HepG2 (cell line): ENCODE data around the gene KIAA1217.

Experiments used
- JUND ChIP-seq: sonication (generic); formaldehyde crosslinking; IDR thresholded peaks from 2 replicates; pipeline ENCODE4 v1.8.0; 2022; ENCODE audit warnings: mild to moderate bottlenecking, missing genetic modification reagents
- NFE2L2 ChIP-seq: fragments of 150-350 bp; IDR thresholded peaks from 2 replicates; pipeline ENCODE4 v1.6.1; 2014; ENCODE audit warnings: low read length
- SMC3 ChIP-seq: IDR thresholded peaks from 2 replicates; pipeline ENCODE4 v1.6.1; 2011; ENCODE audit warnings: low read length, improper control_type of control experiment
- ZNF749 ChIP-seq: sonication (generic); formaldehyde crosslinking; IDR thresholded peaks from 2 replicates; pipeline ENCODE4 v1.8.0; 2022; ENCODE audit warnings: mild to moderate bottlenecking, missing genetic modification reagents, moderate library complexity, borderline replicate concordance
- TF ChIP-seq, protein P1 (sequence below): sonication (generic); formaldehyde crosslinking; IDR thresholded peaks from 2 replicates; pipeline ENCODE4 v1.5.0; 2020; ENCODE audit warnings: mild to moderate bottlenecking, missing genetic modification reagents, moderate library complexity
- TF ChIP-seq, protein P2 (sequence below): sonication (generic); formaldehyde crosslinking; IDR thresholded peaks from 2 replicates; pipeline ENCODE4 v1.4.0; 2020; ENCODE audit warnings: missing genetic modification reagents
- TF ChIP-seq, protein P3 (sequence below): sonication (generic); formaldehyde crosslinking; IDR thresholded peaks from 2 replicates; pipeline ENCODE4 v1.4.0; 2020; ENCODE audit warnings: missing genetic modification reagents

DNA sequence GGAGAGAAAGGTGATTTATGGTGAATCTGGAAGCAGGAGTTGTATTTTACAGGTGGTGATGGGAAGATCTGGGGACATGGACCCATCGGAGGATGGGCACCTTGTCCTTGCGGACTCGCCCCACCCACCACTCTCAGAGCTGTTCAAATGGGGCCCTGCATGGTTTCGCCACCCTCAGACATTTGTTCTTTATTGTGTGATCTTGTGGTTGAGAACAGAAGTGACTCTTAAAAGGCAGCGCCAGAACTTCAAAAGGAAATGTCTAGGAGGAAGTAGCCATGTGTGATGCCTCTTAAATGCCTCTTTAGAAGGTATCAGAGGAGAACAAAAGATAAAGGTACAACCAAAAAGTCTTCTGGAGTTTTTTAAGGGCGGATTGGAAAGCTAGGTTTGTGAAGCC lies 205.7 kb downstream of the KIAA1217 start:
- TF ChIP-seq SMC3 (no peak), JUND (CRISPR knock-in tag) (no peak), NFE2L2 (no peak), ZNF749 (CRISPR knock-in tag) (no peak)
- TF ChIP-seq, protein P1, sequence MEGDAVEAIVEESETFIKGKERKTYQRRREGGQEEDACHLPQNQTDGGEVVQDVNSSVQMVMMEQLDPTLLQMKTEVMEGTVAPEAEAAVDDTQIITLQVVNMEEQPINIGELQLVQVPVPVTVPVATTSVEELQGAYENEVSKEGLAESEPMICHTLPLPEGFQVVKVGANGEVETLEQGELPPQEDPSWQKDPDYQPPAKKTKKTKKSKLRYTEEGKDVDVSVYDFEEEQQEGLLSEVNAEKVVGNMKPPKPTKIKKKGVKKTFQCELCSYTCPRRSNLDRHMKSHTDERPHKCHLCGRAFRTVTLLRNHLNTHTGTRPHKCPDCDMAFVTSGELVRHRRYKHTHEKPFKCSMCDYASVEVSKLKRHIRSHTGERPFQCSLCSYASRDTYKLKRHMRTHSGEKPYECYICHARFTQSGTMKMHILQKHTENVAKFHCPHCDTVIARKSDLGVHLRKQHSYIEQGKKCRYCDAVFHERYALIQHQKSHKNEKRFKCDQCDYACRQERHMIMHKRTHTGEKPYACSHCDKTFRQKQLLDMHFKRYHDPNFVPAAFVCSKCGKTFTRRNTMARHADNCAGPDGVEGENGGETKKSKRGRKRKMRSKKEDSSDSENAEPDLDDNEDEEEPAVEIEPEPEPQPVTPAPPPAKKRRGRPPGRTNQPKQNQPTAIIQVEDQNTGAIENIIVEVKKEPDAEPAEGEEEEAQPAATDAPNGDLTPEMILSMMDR (CRISPR knock-in tag): no peak
- TF ChIP-seq, protein P2, sequence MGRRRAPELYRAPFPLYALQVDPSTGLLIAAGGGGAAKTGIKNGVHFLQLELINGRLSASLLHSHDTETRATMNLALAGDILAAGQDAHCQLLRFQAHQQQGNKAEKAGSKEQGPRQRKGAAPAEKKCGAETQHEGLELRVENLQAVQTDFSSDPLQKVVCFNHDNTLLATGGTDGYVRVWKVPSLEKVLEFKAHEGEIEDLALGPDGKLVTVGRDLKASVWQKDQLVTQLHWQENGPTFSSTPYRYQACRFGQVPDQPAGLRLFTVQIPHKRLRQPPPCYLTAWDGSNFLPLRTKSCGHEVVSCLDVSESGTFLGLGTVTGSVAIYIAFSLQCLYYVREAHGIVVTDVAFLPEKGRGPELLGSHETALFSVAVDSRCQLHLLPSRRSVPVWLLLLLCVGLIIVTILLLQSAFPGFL: no peak
- TF ChIP-seq, protein P3, sequence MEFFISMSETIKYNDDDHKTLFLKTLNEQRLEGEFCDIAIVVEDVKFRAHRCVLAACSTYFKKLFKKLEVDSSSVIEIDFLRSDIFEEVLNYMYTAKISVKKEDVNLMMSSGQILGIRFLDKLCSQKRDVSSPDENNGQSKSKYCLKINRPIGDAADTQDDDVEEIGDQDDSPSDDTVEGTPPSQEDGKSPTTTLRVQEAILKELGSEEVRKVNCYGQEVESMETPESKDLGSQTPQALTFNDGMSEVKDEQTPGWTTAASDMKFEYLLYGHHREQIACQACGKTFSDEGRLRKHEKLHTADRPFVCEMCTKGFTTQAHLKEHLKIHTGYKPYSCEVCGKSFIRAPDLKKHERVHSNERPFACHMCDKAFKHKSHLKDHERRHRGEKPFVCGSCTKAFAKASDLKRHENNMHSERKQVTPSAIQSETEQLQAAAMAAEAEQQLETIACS (CRISPR knock-in tag): no peak
